GM23338 (cell line): Measurements from ENCODE around the gene CD38.
A peak's percentile ranks its signal among the peaks of the same experiment; 100 is the strongest.

ENCODE experiments used
- EZH2 ChIP-seq: fragments of 200-600 bp; sonication (generic); IDR thresholded peaks from one replicate; pipeline ENCODE4 v1.8.0; 2017; ENCODE audit warnings: antibody characterized with exemption, mild to moderate bottlenecking, low read depth; ENCODE audit not compliant: unreplicated experiment
- POLR2AphosphoS5 ChIP-seq: IDR thresholded peaks from 2 replicates; pipeline ENCODE4 v1.6.1; 2016; ENCODE audit warnings: antibody characterized with exemption, low read depth
- ZNF331 ChIP-seq: fragments of 250-450 bp; sonication (Bioruptor Pico); IDR thresholded peaks from 2 replicates; pipeline ENCODE4 v1.5.0; 2020; ENCODE audit warnings: low read depth, mild to moderate bottlenecking, moderate library complexity
- TF ChIP-seq, protein P1 (sequence below), 2 experiments: fragments of 200-600 bp in 1 of 2; sonication (generic) in 1 of 2; conservative IDR thresholded peaks; 2 replicates each; pipeline versions ENCODE4 v1.5.1 to v1.6.1; 2016 to 2017; ENCODE audit warnings: antibody characterized with exemption in 2 of 2, low read depth in 2 of 2, mild to moderate bottlenecking in 2 of 2, moderate library complexity in 1 of 2

DNA sequence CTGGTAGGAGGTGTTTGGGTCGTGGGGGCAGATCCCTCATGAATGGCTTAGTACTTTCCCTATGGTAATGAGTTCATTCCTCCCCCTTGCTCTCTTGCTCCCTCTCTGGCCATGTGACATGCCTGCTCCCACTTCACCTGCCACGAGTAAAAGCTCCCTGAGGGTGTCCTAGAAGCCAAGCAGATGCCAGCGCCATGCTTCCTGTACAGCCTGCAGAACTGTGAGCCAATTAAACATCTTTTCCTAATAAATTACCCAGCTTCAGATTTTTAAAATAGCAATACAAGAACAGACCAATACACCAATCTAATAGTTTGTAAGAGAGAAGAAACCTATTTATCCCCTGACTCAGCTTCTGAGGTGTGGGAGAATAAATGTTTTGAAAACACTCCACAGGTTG, 99.9 kb downstream of the CD38 start:
- TF ChIP-seq EZH2 (no peak), ZNF331 (CRISPR knock-in tag) (no peak), POLR2AphosphoS5 (no peak)
- TF ChIP-seq, protein P1, sequence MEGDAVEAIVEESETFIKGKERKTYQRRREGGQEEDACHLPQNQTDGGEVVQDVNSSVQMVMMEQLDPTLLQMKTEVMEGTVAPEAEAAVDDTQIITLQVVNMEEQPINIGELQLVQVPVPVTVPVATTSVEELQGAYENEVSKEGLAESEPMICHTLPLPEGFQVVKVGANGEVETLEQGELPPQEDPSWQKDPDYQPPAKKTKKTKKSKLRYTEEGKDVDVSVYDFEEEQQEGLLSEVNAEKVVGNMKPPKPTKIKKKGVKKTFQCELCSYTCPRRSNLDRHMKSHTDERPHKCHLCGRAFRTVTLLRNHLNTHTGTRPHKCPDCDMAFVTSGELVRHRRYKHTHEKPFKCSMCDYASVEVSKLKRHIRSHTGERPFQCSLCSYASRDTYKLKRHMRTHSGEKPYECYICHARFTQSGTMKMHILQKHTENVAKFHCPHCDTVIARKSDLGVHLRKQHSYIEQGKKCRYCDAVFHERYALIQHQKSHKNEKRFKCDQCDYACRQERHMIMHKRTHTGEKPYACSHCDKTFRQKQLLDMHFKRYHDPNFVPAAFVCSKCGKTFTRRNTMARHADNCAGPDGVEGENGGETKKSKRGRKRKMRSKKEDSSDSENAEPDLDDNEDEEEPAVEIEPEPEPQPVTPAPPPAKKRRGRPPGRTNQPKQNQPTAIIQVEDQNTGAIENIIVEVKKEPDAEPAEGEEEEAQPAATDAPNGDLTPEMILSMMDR (conservative IDR thresholded peaks at IDR 0.05; ENCODE audit: low read depth in 2 of 2) = peak; percentile 8 to 25; a peak in 1 of 4 replicates
